ENCODE results near the gene ABLIM1.

Gene ABLIM1

DNA sequence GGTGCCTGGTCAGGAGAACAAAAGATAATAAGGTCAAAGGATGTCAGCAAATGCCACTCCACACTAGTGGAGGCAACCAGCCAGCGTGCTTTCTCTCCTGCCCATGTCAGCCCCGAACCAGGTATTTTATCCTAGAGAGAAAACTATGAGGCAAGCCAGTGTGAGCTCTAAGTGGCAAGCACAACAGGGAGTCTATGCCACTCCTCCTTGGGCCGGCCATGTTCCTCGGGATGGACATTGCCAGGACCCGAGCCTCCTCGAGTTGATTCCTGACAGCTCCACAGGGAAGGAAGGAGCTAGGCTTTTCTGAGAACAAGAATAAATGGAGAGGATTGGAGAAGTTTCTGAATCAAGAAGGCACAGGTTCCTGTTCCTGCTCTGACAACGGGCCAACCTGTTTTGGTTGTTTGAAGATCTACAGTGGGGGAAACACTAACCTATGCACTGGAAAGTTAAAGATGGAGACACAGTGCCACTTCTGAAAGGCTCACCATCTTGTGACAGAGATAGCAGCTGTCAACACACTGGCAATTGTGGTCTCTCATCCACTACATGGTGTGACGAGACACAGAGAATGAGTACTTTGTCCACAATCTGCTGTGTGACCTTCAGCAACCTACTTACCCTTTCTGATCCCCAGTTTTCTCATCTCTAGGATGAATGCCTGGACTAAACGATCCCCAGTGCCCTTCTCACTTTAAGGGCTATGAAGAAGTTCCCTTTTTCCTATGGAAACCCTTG lies 28.8 kb downstream of the ABLIM1 start:
- TF ChIP-seq ZBTB7A (IDR thresholded peaks at IDR 0.05; ENCODE audit: low read depth) (no peak), EP300 (IDR thresholded peaks at IDR 0.05; ENCODE audit: borderline replicate concordance) (no peak)

DNA sequence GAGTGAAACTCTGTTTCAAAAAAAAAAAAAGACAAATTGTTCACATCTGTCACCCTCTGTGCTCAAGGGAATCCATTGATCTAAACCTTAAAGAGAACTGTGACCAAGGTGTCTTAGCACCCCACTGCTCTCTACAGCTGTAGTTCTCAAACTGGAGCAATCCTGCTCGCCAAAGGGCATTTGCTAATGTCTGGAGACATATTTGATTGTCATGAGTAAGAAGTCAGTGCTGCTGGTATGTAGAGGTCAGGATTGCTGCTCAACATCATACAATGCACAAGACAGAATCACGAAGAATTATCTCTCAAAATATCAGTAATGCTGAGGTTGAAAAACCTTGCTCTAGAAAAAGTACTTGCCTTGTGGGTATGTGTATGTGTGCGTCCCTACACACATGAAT lies 30.0 kb downstream of the ABLIM1 start:
- TF ChIP-seq TAF1 (IDR thresholded peaks at IDR 0.05; ENCODE audit: low read depth) (no peak), CREB1 (IDR thresholded peaks at IDR 0.05; ENCODE audit: low read depth) (no peak), FOXM1 (IDR thresholded peaks at IDR 0.05; ENCODE audit: borderline replicate concordance, low read depth) (no peak), CEBPB (IDR thresholded peaks at IDR 0.05) (no peak), EGR1 (IDR thresholded peaks at IDR 0.05) (no peak), TEAD4 (IDR thresholded peaks at IDR 0.05) (no peak), NFIC (IDR thresholded peaks at IDR 0.05) (no peak), TCF12 (IDR thresholded peaks at IDR 0.05; ENCODE audit: low read depth) (no peak), YY1 (IDR thresholded peaks at IDR 0.05; ENCODE audit: low read depth) (no peak), ZBTB7A (IDR thresholded peaks at IDR 0.05; ENCODE audit: low read depth) (no peak)
- TF ChIP-seq, protein P1, sequence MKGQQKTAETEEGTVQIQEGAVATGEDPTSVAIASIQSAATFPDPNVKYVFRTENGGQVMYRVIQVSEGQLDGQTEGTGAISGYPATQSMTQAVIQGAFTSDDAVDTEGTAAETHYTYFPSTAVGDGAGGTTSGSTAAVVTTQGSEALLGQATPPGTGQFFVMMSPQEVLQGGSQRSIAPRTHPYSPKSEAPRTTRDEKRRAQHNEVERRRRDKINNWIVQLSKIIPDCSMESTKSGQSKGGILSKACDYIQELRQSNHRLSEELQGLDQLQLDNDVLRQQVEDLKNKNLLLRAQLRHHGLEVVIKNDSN (IDR thresholded peaks at IDR 0.05) = no peak
- TF ChIP-seq, protein P2, sequence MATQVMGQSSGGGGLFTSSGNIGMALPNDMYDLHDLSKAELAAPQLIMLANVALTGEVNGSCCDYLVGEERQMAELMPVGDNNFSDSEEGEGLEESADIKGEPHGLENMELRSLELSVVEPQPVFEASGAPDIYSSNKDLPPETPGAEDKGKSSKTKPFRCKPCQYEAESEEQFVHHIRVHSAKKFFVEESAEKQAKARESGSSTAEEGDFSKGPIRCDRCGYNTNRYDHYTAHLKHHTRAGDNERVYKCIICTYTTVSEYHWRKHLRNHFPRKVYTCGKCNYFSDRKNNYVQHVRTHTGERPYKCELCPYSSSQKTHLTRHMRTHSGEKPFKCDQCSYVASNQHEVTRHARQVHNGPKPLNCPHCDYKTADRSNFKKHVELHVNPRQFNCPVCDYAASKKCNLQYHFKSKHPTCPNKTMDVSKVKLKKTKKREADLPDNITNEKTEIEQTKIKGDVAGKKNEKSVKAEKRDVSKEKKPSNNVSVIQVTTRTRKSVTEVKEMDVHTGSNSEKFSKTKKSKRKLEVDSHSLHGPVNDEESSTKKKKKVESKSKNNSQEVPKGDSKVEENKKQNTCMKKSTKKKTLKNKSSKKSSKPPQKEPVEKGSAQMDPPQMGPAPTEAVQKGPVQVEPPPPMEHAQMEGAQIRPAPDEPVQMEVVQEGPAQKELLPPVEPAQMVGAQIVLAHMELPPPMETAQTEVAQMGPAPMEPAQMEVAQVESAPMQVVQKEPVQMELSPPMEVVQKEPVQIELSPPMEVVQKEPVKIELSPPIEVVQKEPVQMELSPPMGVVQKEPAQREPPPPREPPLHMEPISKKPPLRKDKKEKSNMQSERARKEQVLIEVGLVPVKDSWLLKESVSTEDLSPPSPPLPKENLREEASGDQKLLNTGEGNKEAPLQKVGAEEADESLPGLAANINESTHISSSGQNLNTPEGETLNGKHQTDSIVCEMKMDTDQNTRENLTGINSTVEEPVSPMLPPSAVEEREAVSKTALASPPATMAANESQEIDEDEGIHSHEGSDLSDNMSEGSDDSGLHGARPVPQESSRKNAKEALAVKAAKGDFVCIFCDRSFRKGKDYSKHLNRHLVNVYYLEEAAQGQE (IDR thresholded peaks at IDR 0.05; ENCODE audit: low read depth) = no peak

GRCh38 chr10:114626841-114627240 lies 31.2 kb downstream of the ABLIM1 start:
- TF ChIP-seq CEBPB (IDR thresholded peaks at IDR 0.05) = no peak
- no peak for TF ChIP-seq EP300 (IDR thresholded peaks at IDR 0.05; ENCODE audit: borderline replicate concordance)
- TF ChIP-seq CREB1 (IDR thresholded peaks at IDR 0.05; ENCODE audit: low read depth) = no peak
- no peak for TF ChIP-seq NFIC (IDR thresholded peaks at IDR 0.05)
- TF ChIP-seq, protein P1 (IDR thresholded peaks at IDR 0.05) = no peak
- TF ChIP-seq, protein P2 (IDR thresholded peaks at IDR 0.05; ENCODE audit: low read depth) = no peak
- no peak for TF ChIP-seq TCF12 (IDR thresholded peaks at IDR 0.05; ENCODE audit: low read depth)
- TF ChIP-seq, protein P3, sequence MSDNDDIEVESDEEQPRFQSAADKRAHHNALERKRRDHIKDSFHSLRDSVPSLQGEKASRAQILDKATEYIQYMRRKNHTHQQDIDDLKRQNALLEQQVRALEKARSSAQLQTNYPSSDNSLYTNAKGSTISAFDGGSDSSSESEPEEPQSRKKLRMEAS (IDR thresholded peaks at IDR 0.05) = no peak
- no peak for TF ChIP-seq ZBTB7A (IDR thresholded peaks at IDR 0.05; ENCODE audit: low read depth)
- no peak for TF ChIP-seq EGR1 (IDR thresholded peaks at IDR 0.05)
- TF ChIP-seq TEAD4 (IDR thresholded peaks at IDR 0.05) = no peak
- no peak for TF ChIP-seq YY1 (IDR thresholded peaks at IDR 0.05; ENCODE audit: low read depth)
- TF ChIP-seq TAF1 (IDR thresholded peaks at IDR 0.05; ENCODE audit: low read depth) = no peak
- TF ChIP-seq RAD21 (IDR thresholded peaks at IDR 0.05; ENCODE audit: low read depth) = no peak

GRCh38 chr10:114624951-114625780 lies 32.9 kb downstream of the ABLIM1 start:
- TF ChIP-seq RAD21 (IDR thresholded peaks at IDR 0.05; ENCODE audit: low read depth) (no peak), ZBTB7A (IDR thresholded peaks at IDR 0.05; ENCODE audit: low read depth) (no peak), NFIC (IDR thresholded peaks at IDR 0.05) (no peak; the same call in 1 of the 2 replicates), TCF12 (IDR thresholded peaks at IDR 0.05; ENCODE audit: low read depth) (no peak), EGR1 (IDR thresholded peaks at IDR 0.05) (0 out of 2 replicates have a peak, but pooled peaks have one; percentile 31), FOXM1 (IDR thresholded peaks at IDR 0.05; ENCODE audit: borderline replicate concordance, low read depth) (no peak), TEAD4 (IDR thresholded peaks at IDR 0.05) (peak; percentile 38; the same call in 1 of the 2 replicates), YY1 (IDR thresholded peaks at IDR 0.05; ENCODE audit: low read depth) (no peak), CREB1 (IDR thresholded peaks at IDR 0.05; ENCODE audit: low read depth) (no peak), TAF1 (IDR thresholded peaks at IDR 0.05; ENCODE audit: low read depth) (no peak), CEBPB (IDR thresholded peaks at IDR 0.05) (peak; percentile 42; the same call in 1 of the 2 replicates), EP300 (IDR thresholded peaks at IDR 0.05; ENCODE audit: borderline replicate concordance) (peak; percentile 25; the same call in 1 of the 2 replicates)
- TF ChIP-seq, protein P1 (IDR thresholded peaks at IDR 0.05) = no peak
- TF ChIP-seq, protein P2 (IDR thresholded peaks at IDR 0.05; ENCODE audit: low read depth) = no peak
- TF ChIP-seq, protein P3 (IDR thresholded peaks at IDR 0.05) = 0 out of 2 replicates have a peak, but pooled peaks have one; percentile 34

Data from Ishikawa (cell line).